ENCODE results near the gene TMEM80.

- TF ChIP-seq CTCF (IDR thresholded peaks at IDR 0.05) (no peak), REST (IDR thresholded peaks at IDR 0.05; ENCODE audit: insufficient read depth in 1 of 2, low read depth in 2 of 2, low read length in 1 of 2) (no peak)
Observed at GRCh38 chr11:699116-699508, 3.5 kb downstream of the TMEM80 start.
